Neural cell (in vitro differentiated cells): ENCODE results near the gene ECE1. TPM values are rescaled to one million over a fixed set of nuclear protein-coding genes. Genes with fewer than 3 reads are reported as not detected.

Source experiments
- H2AFZ ChIP-seq: fragments of 200-600, 300-800 bp; sonication (generic), shearing (Covaris generic); 2 replicates; pipeline ENCODE4 v1.6.0; 2014; ENCODE audit warnings: low read depth, mild to moderate bottlenecking, antibody characterized with exemption, low read length, moderate library complexity
- H3F3A ChIP-seq: fragments of 200-600 bp; shearing (Covaris generic); 2 replicates; pipeline ENCODE4 v1.6.1; 2016; ENCODE audit warnings: mild to moderate bottlenecking, moderate library complexity, mixed read lengths, antibody characterized with exemption, low read length; ENCODE audit not compliant: insufficient read depth, poor library complexity, severe bottlenecking
- H3K27ac ChIP-seq: fragments of 200-600, 300-800 bp; sonication (generic), shearing (Covaris generic); 2 replicates; pipeline ENCODE4 v1.5.1; 2014; ENCODE audit warnings: mild to moderate bottlenecking, low read length, moderate library complexity
- H3K27me3 ChIP-seq: fragments of 300-800, 200-600 bp; sonication (generic), shearing (Covaris generic); 2 replicates; pipeline ENCODE4 v1.6.0; 2014; ENCODE audit warnings: mild to moderate bottlenecking, low read depth, low read length, moderate library complexity; ENCODE audit not compliant: insufficient read depth
- H3K36me3 ChIP-seq: fragments of 300-800, 200-600 bp; sonication (generic), shearing (Covaris generic); 2 replicates; pipeline ENCODE4 v1.5.1; 2014; ENCODE audit warnings: mild to moderate bottlenecking, antibody characterized with exemption, low read length, moderate library complexity; ENCODE audit not compliant: insufficient read depth
- H3K4me2 ChIP-seq: fragments of 300-800, 200-600 bp; sonication (generic), shearing (Covaris generic); 2 replicates; pipeline ENCODE4 v1.6.0; 2014; ENCODE audit warnings: mild to moderate bottlenecking, low read length
- H3K4me3 ChIP-seq: fragments of 300-800, 200-600 bp; sonication (generic), shearing (Covaris generic); 2 replicates; pipeline ENCODE4 v1.5.1; 2014; ENCODE audit warnings: mild to moderate bottlenecking, low read length, moderate library complexity
- H3K79me2 ChIP-seq: fragments of 200-600 bp; shearing (Covaris generic); replicated peaks from 2 replicates; pipeline ENCODE4 v1.6.0; 2014; ENCODE audit warnings: mild to moderate bottlenecking, low read length, moderate library complexity; ENCODE audit not compliant: insufficient read depth
- H3K9ac ChIP-seq: fragments of 300-800, 200-600 bp; sonication (generic), shearing (Covaris generic); 2 replicates; pipeline ENCODE4 v1.6.1; 2016; ENCODE audit warnings: mild to moderate bottlenecking, low read length, mixed read lengths
- H3K9me2 ChIP-seq: fragments of 200-600 bp; shearing (Covaris generic); 2 replicates; pipeline ENCODE4 v1.6.1; 2016; ENCODE audit warnings: mild to moderate bottlenecking, low read length, mixed read lengths; ENCODE audit not compliant: insufficient read depth
- H3K9me3 ChIP-seq: fragments of 200-600, 300-800 bp; sonication (generic), shearing (Covaris generic); 2 replicates; pipeline ENCODE4 v1.6.1; 2016; ENCODE audit warnings: mild to moderate bottlenecking, mixed run types, low read length, moderate library complexity, mixed read lengths
- H4K20me1 ChIP-seq: fragments of 200-600 bp; shearing (Covaris generic); 2 replicates; pipeline ENCODE4 v1.6.1; 2016; ENCODE audit warnings: mild to moderate bottlenecking, mixed run types; ENCODE audit not compliant: insufficient read depth
- EP300 ChIP-seq: fragments of 450-650 bp; conservative IDR thresholded peaks from 2 replicates; pipeline ENCODE4 v1.6.1; 2014; ENCODE audit warnings: antibody characterized with exemption, mild to moderate bottlenecking, moderate library complexity; ENCODE audit not compliant: poor library complexity, severe bottlenecking
- EZH2 ChIP-seq: fragments of 200-600, 300-800 bp; shearing (Covaris generic), sonication (generic); IDR thresholded peaks from 2 replicates; pipeline ENCODE4 v1.6.1; 2014; ENCODE audit warnings: antibody characterized with exemption, low read length, borderline replicate concordance, mild to moderate bottlenecking; ENCODE audit not compliant: insufficient read depth, poor library complexity, severe bottlenecking
- MXI1 ChIP-seq: fragments of 450-650 bp; conservative IDR thresholded peaks from 2 replicates; pipeline ENCODE4 v1.6.1; 2014; ENCODE audit warnings: antibody characterized with exemption, mild to moderate bottlenecking; ENCODE audit not compliant: poor library complexity, severe bottlenecking
- POLR2AphosphoS5 ChIP-seq: IDR thresholded peaks from 2 replicates; pipeline ENCODE4 v1.6.1; 2012
- RAD21 ChIP-seq: fragments of 450-650 bp; conservative IDR thresholded peaks from 2 replicates; pipeline ENCODE4 v1.6.1; 2014; ENCODE audit warnings: antibody characterized with exemption, mild to moderate bottlenecking, moderate library complexity
- SMC3 ChIP-seq: fragments of 450-650 bp; conservative IDR thresholded peaks from 2 replicates; pipeline ENCODE4 v1.6.1; 2014; ENCODE audit warnings: antibody characterized with exemption, mild to moderate bottlenecking, moderate library complexity; ENCODE audit not compliant: poor library complexity
- TAF1 ChIP-seq: IDR thresholded peaks from 2 replicates; pipeline ENCODE4 v1.6.1; 2012; ENCODE audit warnings: low read depth
- polyA plus RNA-seq: library from polyadenylated mRNA; depleted of rRNA; stranded (reverse); fragments of >200 nt; gene quantifications from 2 replicates; pipeline ENCODE4 v1.2.3, GENCODE V29; 2014
- TF ChIP-seq, protein P1 (sequence below): fragments of 450-650 bp; IDR thresholded peaks from 2 replicates; pipeline ENCODE4 v1.5.1; 2014; ENCODE audit warnings: antibody characterized with exemption, mild to moderate bottlenecking, moderate library complexity; ENCODE audit not compliant: poor library complexity, severe bottlenecking
- TF ChIP-seq, protein P2 (sequence below): IDR thresholded peaks from 2 replicates; pipeline ENCODE4 v1.6.1; 2012; ENCODE audit warnings: borderline replicate concordance

Gene ECE1
- polyA plus RNA-seq, 1 donor from 2014 or later = 7.8 TPM

DNA sequence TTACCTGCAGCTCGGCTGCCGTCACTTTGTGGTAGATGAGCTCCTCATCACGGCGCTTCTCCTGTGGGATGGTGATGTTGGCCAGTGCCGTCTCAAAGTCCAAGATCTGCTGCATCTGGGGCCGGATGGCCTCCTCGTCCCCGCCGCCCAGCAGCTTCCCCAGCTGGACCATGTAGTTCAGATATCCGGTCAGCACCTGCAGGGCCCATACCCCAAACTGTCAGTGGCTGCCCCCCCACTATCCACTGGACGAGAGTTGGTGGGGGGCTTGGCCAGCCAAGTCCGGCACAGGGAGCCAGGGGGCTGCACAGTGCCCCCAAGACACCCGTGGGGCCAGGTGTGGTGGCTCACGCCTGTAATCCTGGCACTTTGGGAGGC, 34.3 kb downstream of the ECE1 start:
- Histone ChIP-seq H4K20me1 (no peaks in the 10 kb centered on the region), H3K9ac (no peak overlapping the region), H3F3A (no peaks in the 10 kb centered on the region), H3K4me2 (no peak overlapping the region), H3K9me3 (no peaks in the 10 kb centered on the region), H2AFZ (no peak overlapping the region), H3K27me3 (no peaks in the 10 kb centered on the region), H3K79me2 (no peaks in the 10 kb centered on the region), H3K4me3 (no peak overlapping the region), H3K27ac (no peak overlapping the region), H3K36me3 (no peaks in the 10 kb centered on the region), H3K9me2 (no peaks in the 10 kb centered on the region)
- no peak for TF ChIP-seq MXI1
- TF ChIP-seq, protein P1, sequence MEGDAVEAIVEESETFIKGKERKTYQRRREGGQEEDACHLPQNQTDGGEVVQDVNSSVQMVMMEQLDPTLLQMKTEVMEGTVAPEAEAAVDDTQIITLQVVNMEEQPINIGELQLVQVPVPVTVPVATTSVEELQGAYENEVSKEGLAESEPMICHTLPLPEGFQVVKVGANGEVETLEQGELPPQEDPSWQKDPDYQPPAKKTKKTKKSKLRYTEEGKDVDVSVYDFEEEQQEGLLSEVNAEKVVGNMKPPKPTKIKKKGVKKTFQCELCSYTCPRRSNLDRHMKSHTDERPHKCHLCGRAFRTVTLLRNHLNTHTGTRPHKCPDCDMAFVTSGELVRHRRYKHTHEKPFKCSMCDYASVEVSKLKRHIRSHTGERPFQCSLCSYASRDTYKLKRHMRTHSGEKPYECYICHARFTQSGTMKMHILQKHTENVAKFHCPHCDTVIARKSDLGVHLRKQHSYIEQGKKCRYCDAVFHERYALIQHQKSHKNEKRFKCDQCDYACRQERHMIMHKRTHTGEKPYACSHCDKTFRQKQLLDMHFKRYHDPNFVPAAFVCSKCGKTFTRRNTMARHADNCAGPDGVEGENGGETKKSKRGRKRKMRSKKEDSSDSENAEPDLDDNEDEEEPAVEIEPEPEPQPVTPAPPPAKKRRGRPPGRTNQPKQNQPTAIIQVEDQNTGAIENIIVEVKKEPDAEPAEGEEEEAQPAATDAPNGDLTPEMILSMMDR = no peak
- no peak for TF ChIP-seq TAF1
- no peak for TF ChIP-seq EP300
- TF ChIP-seq SMC3 = no peak
- TF ChIP-seq, protein P2, sequence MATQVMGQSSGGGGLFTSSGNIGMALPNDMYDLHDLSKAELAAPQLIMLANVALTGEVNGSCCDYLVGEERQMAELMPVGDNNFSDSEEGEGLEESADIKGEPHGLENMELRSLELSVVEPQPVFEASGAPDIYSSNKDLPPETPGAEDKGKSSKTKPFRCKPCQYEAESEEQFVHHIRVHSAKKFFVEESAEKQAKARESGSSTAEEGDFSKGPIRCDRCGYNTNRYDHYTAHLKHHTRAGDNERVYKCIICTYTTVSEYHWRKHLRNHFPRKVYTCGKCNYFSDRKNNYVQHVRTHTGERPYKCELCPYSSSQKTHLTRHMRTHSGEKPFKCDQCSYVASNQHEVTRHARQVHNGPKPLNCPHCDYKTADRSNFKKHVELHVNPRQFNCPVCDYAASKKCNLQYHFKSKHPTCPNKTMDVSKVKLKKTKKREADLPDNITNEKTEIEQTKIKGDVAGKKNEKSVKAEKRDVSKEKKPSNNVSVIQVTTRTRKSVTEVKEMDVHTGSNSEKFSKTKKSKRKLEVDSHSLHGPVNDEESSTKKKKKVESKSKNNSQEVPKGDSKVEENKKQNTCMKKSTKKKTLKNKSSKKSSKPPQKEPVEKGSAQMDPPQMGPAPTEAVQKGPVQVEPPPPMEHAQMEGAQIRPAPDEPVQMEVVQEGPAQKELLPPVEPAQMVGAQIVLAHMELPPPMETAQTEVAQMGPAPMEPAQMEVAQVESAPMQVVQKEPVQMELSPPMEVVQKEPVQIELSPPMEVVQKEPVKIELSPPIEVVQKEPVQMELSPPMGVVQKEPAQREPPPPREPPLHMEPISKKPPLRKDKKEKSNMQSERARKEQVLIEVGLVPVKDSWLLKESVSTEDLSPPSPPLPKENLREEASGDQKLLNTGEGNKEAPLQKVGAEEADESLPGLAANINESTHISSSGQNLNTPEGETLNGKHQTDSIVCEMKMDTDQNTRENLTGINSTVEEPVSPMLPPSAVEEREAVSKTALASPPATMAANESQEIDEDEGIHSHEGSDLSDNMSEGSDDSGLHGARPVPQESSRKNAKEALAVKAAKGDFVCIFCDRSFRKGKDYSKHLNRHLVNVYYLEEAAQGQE = no peak
- no peak for TF ChIP-seq RAD21
- TF ChIP-seq POLR2AphosphoS5 = no peak
- no peak for TF ChIP-seq EZH2

DNA sequence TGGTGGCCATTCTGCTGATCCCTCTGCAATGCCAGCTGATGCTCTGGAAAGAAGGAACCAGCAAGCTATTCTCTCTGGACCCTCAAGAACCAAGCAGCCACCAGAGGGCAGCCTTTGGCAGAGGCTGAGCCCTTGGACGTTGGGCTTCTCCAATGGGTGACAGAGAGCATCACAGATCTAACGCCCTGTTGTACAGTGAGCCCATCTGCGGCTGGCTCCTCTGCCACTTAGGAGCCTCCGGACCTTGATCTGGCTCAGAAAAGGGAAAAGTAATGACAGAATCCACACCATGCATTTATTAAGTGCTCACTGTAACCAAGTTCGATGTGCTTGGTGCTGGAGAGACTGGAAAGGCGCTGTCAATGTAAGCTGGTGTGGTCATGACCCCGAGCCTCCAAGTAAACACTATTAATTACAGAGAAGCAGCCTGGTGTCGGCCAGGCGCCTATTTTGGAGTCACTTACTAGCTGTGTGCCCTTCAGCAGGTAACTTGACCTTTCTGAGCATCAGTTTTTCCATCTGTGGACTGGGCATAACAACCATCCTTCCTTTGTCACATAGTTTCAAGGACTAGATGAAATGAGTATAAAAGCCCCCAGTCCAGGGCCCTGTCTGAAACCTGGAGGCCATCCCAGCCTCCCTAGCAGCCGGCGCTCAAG, 34.9 kb downstream of the ECE1 start:
- Histone ChIP-seq H3K9me2 (no peaks in the 10 kb centered on the region), H3K4me3 (no peak overlapping the region), H3K9ac (no peak overlapping the region), H2AFZ (no peak overlapping the region), H3K79me2 (no peaks in the 10 kb centered on the region), H3F3A (no peaks in the 10 kb centered on the region), H3K9me3 (no peaks in the 10 kb centered on the region), H3K27me3 (no peaks in the 10 kb centered on the region), H3K27ac (no peak overlapping the region), H3K4me2 (no peak overlapping the region), H4K20me1 (no peaks in the 10 kb centered on the region), H3K36me3 (no peaks in the 10 kb centered on the region)
- TF ChIP-seq, protein P2 = no peak
- no peak for TF ChIP-seq EZH2
- TF ChIP-seq MXI1 = no peak
- TF ChIP-seq, protein P1 = peak; percentile 88
- no peak for TF ChIP-seq TAF1
- no peak for TF ChIP-seq EP300
- peak; percentile 98 for TF ChIP-seq SMC3
- no peak for TF ChIP-seq POLR2AphosphoS5
- peak; percentile 93 for TF ChIP-seq RAD21
